ENCODE measurements around the gene PDCD11.

Gene PDCD11

DNA sequence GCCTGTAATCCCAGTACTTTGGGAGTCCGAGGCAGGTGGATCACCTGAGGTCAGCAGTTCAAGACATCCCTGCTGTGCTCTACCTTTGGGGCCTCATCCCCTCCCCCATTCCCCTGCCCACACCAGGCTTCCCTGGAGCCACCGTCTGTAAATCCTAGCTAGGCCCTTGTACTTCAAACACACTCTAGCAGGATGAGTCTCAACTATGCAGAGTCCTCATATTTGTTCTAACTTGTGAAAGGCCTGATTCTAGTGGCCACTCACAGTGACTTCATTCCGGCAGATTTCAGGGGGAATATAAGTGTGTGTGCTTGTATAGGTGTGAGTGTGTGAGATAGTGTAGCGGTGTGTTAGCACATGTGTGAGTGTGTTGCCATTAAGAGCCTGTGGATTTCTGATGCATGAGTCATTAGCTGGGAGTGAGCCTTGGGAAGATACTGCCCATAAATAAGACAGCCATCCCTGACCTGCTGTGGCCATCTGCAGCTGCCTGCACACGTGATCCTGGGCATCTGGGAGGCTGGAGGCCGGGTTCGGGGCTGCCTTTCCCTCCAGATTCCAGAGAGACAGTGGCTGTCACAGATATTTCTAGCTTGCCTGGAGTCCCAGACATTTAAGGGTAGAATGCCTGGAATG, 95.4 kb downstream of the PDCD11 start:
- peak; percentile 62 for DNase-seq (ENCODE audit: low read depth)
- in situ Hi-C loops (cut with HindIII; ENCODE audit: low sequenced_read_pairs), result loop anchor here (5.0 kb wide), 1 partner anchor 85 kb away; no protein-coding TSS in a partner anchor
- no peak for TF ChIP-seq CTCF (IDR thresholded peaks at IDR 0.05; ENCODE audit: low read depth, low read length, missing control alignments)
- H3K4me3 ChIP-seq (ENCODE audit: low read depth, low read length), result no peak overlapping the region

DNA sequence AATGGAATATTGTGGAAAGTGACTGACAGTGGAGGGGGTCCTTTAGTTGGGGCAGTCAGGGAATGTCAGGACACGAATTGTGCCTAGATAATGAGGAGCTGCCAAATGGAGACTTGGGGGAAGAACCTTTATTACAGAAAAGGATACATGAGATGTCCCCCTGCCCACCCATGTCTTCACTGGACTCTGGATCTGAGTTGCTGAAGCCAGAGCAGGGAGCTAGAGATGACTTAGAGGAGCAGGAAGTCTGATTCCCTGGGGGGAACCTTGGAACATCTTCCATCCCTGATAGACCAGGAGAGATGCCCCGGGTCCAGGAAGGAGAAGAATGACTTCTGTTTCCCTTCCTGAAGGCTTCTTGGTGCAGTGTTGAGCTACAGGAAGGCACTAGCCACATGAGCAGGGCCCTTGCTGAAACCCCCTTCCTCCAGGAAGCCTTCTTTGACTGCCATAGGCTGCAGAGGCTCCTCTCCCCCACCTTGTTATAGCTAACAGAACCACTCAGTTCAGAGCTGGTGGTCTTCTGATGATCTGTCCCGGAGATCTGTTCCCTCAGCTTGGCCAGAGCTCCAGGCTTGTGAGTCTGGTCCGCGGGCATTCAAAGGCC, 96.3 kb downstream of the PDCD11 start:
- in situ Hi-C loops (cut with HindIII; ENCODE audit: low sequenced_read_pairs), result loop anchor here (5.0 kb wide), 1 partner anchor 85 kb away; no protein-coding TSS in a partner anchor
- TF ChIP-seq CTCF (IDR thresholded peaks at IDR 0.05; ENCODE audit: low read depth, low read length, missing control alignments), result no peak
- no peak for DNase-seq (ENCODE audit: low read depth)
- H3K4me3 ChIP-seq (ENCODE audit: low read depth, low read length), result no peak overlapping the region

- no peak for DNase-seq (ENCODE audit: low read depth)
- no peak for TF ChIP-seq CTCF (IDR thresholded peaks at IDR 0.05; ENCODE audit: low read depth, low read length, missing control alignments)
- H3K4me3 ChIP-seq (ENCODE audit: low read depth, low read length), result peak within 1 kb of the TSS; percentile 22
- in situ Hi-C loops (cut with HindIII; ENCODE audit: low sequenced_read_pairs), result loop anchor here (5.0 kb wide), 1 partner anchor 86 kb away; no protein-coding TSS in a partner anchor
Observed at GRCh38 chr10:103493362-103493915, 97.0 kb downstream of the PDCD11 start, which contains the start of gene NEURL1. Gene NEURL1 (plus strand): TSS chr10:103493705. CDS start chr10:103494388, 683 bp downstream.

- DNase-seq (ENCODE audit: low read depth), result no peak
- TF ChIP-seq CTCF (IDR thresholded peaks at IDR 0.05; ENCODE audit: low read depth, low read length, missing control alignments), result no peak
Observed at GRCh38 chr10:103493916-103494877, 97.8 kb downstream of the PDCD11 start.

GRCh38 chr10:103495321-103495720, 98.9 kb downstream of the PDCD11 start:
- in situ Hi-C loops (cut with HindIII; ENCODE audit: low sequenced_read_pairs), result no loop called here
- TF ChIP-seq CTCF (IDR thresholded peaks at IDR 0.05; ENCODE audit: low read depth, low read length, missing control alignments), result no peak
- no peak for DNase-seq (ENCODE audit: low read depth)
- H3K4me3 ChIP-seq (ENCODE audit: low read depth, low read length), result no peak overlapping the region

More at GRCh38 chr10:103493916-103494877, 97.8 kb downstream of the PDCD11 start:
- H3K4me3 ChIP-seq (ENCODE audit: low read depth, low read length), result peak overlapping the region; percentile 16
- in situ Hi-C loops (cut with HindIII; ENCODE audit: low sequenced_read_pairs), result loop anchor here (5.0 kb wide), 1 partner anchor 87 kb away; no protein-coding TSS in a partner anchor
